ENCODE measurements around the gene MTREX.

- TF ChIP-seq TAF1 (IDR thresholded peaks at IDR 0.05; ENCODE audit: borderline replicate concordance, insufficient read depth, low read length) = no peak
- no peak for TF ChIP-seq POLR2AphosphoS5 (IDR thresholded peaks at IDR 0.05; ENCODE audit: low read depth, low read length)
- TF ChIP-seq, protein P1, sequence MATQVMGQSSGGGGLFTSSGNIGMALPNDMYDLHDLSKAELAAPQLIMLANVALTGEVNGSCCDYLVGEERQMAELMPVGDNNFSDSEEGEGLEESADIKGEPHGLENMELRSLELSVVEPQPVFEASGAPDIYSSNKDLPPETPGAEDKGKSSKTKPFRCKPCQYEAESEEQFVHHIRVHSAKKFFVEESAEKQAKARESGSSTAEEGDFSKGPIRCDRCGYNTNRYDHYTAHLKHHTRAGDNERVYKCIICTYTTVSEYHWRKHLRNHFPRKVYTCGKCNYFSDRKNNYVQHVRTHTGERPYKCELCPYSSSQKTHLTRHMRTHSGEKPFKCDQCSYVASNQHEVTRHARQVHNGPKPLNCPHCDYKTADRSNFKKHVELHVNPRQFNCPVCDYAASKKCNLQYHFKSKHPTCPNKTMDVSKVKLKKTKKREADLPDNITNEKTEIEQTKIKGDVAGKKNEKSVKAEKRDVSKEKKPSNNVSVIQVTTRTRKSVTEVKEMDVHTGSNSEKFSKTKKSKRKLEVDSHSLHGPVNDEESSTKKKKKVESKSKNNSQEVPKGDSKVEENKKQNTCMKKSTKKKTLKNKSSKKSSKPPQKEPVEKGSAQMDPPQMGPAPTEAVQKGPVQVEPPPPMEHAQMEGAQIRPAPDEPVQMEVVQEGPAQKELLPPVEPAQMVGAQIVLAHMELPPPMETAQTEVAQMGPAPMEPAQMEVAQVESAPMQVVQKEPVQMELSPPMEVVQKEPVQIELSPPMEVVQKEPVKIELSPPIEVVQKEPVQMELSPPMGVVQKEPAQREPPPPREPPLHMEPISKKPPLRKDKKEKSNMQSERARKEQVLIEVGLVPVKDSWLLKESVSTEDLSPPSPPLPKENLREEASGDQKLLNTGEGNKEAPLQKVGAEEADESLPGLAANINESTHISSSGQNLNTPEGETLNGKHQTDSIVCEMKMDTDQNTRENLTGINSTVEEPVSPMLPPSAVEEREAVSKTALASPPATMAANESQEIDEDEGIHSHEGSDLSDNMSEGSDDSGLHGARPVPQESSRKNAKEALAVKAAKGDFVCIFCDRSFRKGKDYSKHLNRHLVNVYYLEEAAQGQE (IDR thresholded peaks at IDR 0.05; ENCODE audit: insufficient read depth in 1 of 2, low read depth in 2 of 2, low read length in 2 of 2) = no peak
- no peak for TF ChIP-seq SIN3A (IDR thresholded peaks at IDR 0.05; ENCODE audit: borderline replicate concordance, insufficient read depth, low read length)
- no peak for TF ChIP-seq FOXP2 (optimal IDR thresholded peaks at IDR 0.05; ENCODE audit: borderline replicate concordance, extremely low read depth, extremely low read length, insufficient read depth)
Observed at GRCh38 chr5:55325621-55326020, 17.8 kb downstream of the MTREX start.
